Activated CD4-positive, alpha-beta T cell treated with anti-CD3 and anti-CD28 coated beads, Interleukin-2, Interleukin-4, amounts not matched to agents 100 ng/mL and 50 ng/mL, durations not matched to agents 16 hours and 8 hours (primary cell): ENCODE data around the gene AOPEP.
A peak's percentile ranks its signal among the peaks of the same experiment; 100 is the strongest.
"Not testable (repeated sequence)": the region's sequence is repeated elsewhere in the genome, so short reads cannot be mapped to it uniquely, and the experiment has no call there.

ENCODE experiments used
- DNase-seq: peaks from one replicate; pipeline ENCODE4 v3.0.0-alpha.2; 2020; ENCODE audit warnings: low spot score

AOPEP gene

DNA sequence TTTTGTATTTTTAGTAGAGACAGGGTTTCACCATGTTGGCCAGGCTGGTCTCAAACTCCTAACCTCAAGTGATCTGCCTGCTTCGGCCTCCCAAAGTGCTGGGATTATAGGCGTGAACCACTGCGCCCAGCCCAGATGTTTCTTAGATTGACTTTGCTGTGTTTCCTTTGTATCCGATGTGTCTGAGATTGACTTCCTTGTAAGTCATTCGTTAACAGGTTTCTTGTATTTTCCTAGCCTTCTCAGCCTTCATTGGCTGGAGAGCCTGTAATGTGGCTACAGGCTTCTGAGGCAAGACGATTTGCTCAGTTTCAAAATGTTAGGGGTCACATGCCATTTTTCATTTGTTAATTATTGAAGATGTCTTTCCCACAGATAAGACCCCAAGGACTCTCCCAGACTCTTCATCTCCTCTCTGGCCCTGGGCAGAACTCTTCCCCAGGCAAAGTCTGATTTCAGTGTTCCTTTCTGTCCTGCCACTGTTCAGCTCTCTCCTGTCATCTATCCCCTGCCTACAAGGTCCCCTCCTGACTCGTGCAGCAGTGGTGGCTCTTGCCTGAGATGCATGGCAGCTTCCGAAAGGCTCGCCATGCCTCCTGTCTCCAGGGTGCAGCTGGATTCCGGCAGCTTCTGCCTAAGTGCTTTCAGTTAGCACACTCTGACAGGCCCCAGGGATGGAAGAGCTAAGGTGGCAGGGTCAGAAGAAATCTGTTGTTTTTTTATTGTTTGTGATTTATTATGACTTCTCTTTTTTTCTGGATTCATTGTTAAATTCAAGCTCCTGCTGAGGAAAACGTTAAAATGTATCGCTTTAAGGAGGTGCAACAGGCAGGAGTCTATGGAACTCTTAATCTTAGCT lies 206.4 kb downstream of the AOPEP start:
- no peak for DNase-seq

DNA sequence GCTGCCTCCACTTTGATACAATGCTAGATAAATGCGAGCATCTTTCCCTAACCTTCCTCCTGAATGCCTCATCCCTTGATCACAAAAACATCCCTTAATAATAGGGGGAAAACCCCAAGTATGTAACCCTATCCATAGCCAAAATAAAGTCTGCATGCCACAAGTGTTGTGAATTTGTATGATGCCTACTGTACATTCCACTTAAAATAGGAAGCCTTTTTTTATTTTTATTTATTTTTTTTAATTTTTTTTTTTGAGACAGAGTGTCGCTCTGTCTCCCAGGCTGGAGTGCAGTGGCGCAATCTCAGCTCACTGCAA lies 207.0 kb downstream of the AOPEP start:
- DNase-seq: no peak

DNA sequence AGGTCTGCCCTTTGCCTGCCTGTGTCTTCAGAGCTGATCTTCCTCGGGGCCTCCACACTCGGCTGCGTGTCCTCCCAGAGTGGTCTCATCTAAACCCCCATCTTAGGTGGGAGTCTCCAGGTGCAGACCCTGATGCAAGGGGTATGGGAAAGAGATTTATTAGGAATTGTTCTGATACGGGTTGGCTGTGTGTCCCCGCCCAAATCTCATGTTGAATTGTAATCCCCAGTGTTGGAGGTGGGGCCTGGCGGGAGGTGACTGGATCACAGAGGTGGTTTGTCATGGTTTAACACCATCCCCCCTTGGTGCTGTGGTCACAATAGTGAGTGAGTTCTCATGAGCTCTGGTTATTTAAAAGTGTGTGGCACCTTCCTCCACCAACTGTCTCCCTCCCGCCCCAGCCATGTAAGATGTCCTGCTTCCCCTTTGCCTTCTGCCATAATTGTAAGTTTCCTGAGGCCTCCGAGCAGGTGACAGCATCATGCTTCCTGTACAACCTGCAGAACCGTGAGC lies 208.4 kb downstream of the AOPEP start:
- no peak for DNase-seq

DNA sequence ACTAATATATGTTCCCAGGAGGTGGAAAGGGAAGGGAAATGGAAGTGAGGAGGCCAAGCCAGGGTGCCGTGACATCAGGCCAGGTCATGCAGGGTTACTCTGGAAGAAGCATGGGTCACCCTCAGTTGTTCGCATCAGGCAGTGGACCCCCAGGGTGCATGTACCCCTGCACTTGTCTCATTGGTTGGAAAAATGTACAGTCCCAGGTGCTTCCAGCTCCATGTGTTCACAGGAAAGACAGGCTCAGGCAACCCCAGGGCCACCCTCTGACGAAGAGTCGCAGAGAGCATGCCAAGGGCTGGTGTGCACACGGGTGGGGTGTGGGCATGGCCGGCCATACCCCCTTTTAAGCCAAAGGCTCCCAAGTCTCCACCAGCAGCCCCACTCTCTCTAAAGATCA lies 208.9 kb downstream of the AOPEP start:
- no peak for DNase-seq

DNA sequence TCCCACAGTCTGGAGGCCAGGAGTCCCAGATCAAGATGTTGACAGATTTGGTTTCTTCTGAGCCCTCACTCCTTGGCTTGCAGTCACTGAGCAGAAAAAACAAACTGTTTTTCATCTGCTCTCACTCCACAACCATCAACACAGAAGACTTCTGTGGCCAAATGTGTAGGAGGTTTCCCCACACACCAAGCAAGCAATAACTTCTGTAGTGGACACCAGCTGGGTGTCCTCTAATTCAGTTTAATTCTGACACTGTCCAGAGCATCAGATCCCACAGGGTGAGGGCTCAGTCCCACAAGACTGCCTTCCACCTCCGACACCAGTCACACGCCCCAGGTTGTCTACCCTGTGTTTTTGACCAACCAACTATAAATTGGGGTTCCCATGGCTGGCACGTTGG lies 209.9 kb downstream of the AOPEP start:
- no peak for DNase-seq

DNA sequence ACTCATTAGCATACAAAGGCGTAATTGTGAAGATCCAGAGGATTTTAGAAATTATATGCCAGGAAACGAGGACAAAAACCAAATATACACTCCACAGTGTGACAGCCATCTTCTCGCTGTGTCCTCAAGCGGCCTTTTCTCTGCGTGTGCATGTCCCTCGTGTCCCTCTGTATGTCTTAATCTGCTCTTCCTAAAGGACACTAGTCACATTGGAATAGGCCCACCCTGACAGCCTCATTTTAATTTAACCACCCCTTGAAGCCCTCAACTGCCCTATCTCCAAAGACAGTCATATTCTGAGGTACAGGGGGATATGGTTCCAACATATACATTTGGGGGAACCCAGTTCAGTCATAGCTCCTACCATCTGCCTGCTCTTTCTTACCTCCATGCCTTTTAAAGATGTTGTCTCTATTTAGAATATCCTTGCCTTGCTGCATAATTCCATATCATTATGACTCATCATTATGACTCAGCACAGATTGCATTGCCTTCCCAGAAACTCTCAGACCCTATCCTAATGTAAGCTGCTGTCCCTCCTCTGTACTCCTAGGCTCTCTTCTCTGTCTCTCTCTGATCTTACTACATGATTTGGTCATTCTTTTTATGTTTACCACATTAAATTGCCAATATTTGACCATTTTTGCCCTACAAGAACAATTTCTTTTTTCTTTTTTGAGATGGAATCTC lies 210.9 kb downstream of the AOPEP start:
- no peak for DNase-seq

DNA sequence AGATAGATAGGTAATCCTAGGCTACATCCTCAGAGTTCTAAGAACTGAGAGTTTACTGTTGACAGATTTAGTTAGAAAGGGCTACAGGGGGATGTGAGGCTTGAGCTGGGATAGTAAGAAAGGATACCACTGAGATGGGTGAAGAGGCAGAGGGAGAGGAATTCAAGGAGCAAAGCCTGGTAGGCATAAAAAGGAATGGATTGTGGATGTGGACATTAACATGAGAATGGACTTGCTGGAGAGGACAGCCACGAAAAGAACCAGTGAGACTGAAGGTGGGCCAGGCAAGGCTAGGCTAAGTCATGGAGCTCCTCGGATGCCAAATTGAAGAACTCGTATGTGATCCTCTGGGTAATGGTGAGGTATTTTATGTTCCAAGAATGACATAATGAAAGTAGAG lies 211.9 kb downstream of the AOPEP start:
- no peak for DNase-seq

DNA sequence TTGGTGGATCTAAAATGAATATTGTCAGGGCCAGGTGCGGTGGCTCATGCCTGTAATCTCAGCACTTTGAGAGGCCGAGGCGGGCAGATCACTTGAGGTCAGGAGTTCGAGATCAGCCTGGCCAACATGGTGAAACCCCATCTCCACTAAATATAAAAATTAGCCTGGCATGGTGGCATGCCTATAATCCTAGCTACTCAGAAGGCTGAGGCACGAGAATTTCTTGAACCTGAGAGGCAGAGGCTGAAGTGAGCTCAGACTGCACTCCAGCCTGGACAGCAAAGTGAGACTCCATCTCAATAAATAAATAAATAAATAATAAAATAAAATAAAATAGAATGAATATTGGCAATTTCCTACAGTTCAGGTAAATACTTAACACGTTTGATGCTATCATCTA lies 213.8 kb downstream of the AOPEP start:
- DNase-seq: not testable (repeated sequence)

DNA sequence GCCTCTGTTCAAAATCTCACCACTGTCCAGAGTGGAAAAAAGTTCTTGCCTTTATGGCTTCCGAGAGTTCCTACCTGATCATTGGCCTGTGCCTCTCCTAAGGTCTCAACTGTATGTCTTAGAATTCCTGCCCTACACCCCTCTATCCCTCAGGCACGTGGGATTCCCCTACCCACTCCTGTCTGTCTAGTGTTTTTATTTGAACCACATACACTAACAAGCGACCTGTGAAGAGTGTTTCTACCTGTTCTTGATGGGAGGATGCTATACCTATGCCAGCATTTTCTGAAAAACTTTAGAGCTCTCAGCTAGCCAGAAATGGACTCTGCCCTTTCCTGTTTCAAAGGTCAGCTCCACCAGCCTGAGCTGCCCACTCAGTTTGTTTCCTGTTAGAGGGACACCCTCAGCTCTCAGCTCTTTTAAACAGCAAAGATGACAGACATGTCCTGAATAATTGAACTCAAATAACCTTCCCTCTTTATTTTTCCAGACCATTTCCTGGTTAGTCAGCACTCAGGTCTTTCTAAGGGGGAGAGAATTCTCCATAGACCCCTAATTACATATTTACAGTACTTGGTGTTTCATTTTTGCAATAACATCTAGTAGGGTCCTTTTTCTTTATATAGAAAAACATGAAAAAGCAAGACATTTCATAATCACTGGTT lies 214.8 kb downstream of the AOPEP start:
- DNase-seq: no peak

DNA sequence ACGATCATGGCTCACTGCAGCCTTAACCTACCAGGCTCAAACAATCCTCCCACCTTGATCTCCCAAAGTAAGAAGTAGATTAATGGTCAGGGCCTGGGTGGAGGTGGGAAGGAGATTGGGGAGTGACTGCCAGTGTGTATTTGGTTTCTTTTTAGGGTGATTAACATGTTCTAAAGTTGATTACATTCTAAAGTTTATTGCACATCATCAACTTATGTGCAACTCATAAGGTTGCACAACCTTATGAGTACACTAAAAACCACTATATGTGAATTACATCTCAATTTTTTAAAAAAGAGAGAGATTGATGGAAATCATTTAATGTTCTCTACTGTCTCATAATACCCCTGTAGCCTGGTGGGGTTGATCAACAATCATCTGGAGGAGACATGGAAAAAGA lies 218.1 kb downstream of the AOPEP start:
- no peak for DNase-seq

DNA sequence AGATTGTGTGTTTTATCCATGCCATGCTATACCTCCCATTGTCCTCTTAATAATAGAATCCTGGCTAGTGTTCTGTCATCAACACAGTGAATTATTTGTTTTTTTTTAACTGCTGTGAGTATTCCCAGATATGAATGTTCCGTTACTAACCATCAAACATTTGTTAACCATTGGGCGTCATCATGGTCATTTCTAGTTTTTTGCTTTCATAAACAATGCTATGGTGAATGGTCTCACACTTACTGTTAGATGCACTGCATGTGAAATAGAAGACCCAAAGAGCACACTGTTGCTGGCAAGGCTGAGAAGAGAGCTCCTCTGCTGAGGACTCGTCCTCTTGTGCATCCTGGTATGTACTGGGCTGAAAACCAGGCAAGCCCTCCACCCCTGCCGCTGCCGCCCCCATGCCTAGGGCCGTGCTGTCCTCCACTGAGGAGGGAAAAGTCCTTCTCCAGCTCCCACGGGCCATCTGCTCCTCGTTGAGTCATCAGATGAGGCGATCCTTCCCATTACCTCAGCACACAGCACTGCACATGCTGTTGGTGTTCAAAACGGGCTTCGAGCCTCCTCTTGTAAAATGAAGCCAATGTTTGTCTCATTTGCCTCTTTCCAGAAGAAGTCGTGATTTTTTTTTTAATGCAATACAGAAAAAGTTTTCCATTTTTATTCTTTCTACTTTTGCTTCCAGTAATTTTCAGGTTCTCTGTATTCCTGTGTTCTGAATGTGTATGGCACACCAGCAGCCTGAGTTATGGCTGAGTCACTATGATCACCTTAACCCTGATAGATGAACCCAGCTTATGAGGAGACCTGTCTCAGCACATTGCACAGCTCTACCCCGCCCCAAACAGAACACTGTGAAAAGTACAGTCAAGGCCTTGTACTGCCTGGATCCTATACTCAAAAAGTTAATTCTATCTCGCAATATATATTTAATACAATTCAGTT lies 219.0 kb downstream of the AOPEP start:
- DNase-seq: no peak

DNA sequence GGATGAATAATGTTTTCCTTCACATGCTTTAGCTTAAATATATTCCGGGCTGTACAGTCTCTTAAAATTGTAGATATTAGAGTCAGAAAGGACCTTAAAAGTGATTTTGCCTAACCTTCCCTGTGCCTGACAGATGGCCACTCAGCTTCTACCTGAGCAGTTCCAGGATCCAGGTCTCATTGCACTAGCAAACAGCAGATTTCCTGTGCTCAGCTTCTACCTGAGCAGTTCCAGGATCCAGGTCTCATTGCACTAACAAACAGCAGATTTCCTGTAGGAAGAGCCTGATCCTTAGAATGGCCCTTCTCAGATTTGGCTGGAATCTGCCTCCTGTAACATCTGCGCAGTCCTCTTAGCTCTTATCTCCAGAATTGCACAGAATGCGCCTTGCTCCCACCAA lies 219.8 kb downstream of the AOPEP start:
- DNase-seq: no peak

DNA sequence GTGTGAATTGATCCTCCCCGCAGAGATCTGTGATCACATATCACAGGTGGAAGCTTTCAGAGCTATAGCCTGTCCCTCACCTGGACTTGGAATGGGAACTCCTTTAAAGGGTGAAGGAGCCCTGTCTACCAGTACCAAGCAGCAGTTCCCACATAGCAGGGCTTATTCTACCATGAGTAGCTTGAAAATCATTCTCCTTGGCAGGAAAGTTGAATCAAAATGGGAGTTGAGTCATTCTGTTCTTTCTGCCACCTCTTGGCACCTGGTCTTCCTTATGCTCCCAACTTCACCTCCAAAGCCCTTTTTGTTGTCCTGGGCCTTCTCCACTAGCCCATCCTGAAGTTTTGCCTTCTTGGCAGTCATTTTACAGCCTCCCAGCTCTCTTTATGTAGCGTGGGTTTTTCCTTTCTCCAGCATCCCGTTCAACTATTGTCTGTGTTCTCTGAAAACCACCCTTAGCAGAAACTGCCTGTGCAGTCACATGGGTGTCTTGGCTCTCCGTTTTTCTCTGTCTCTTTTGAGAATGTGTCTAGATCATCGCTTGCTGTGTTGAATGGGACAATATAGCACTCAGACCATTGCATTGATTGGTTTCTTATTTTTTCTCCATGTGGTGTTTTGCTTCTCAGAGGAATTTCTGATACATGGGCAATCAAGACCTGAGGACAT lies 222.2 kb downstream of the AOPEP start:
- no peak for DNase-seq

DNA sequence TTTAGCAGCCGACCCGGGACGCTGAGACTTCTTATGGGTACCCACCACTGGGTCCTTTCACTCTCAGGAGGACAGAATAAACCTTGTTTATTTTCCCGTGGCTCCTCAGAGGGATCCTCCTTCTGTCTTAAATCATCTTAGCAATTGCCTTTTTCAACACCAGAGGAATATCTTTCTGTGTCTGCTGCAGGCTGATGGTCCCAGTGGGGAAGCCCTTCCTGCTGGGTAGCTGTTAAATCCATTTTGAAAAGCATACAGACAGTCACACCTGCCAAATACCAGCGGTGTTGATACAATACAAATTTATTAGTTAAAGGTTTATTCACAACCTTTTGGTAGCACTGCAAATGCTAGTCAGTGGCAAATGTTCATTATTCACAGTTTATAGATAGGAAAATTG lies 222.9 kb downstream of the AOPEP start:
- no peak for DNase-seq

DNA sequence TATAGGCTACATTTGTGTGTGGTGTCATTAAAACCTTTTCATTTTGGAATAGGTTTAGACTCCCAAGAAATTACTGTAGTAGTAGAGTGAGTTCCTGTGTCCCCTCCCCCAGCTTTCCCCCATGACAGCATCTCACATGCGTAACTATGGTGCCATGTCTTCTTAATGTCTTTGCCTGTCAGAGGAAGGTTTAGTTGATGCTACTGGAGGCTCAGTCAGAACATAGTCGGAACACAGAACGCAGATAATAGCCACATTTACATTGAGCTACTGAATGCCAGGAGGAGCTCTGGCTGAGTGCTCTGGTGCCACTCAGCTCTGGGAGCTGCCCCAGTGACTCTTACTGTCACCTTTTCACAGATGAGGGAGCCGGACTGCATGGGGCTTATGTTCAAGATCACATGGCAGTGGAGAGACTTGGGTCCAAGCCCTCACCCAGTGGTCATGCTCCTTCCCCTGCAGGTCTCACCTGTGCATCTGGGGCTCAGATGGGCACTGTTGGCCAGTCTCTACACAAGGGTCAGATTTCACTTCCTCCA lies 223.6 kb downstream of the AOPEP start:
- no peak for DNase-seq

DNA sequence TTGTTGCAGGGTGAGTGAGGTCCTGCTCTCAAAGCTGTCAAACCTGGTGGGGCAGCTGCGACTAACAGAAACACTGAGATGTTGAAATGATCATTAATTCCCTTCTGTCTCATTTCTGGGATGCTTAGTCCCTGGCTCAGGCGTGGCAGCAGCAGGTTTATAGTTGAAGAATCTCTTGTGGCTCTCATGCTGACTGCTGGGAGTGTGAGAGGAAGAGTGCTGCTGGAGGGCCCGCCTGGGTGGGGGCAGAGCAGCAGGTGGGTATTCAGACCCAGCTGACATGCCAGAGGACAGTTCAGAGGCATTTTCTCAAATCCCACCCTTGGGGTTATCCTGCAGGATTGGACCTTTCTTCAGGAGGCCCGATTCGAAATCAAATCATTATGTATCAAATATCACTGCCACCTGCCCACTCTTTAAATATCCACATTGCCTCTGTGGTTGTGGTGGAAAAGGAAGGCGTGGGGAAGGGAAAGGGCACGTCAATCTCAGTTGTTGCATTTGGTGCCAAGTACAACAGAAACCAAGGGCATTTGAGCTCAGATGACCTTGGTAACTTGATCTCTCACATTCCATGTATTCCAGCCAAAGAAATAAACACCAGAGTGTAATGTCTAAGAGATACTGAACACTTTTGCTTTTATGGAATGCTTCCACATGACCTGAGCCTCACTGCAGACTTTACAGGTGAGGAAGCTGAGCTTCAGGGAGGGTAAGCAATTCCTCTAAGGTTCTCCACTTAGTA lies 224.3 kb downstream of the AOPEP start:
- DNase-seq: no peak

DNA sequence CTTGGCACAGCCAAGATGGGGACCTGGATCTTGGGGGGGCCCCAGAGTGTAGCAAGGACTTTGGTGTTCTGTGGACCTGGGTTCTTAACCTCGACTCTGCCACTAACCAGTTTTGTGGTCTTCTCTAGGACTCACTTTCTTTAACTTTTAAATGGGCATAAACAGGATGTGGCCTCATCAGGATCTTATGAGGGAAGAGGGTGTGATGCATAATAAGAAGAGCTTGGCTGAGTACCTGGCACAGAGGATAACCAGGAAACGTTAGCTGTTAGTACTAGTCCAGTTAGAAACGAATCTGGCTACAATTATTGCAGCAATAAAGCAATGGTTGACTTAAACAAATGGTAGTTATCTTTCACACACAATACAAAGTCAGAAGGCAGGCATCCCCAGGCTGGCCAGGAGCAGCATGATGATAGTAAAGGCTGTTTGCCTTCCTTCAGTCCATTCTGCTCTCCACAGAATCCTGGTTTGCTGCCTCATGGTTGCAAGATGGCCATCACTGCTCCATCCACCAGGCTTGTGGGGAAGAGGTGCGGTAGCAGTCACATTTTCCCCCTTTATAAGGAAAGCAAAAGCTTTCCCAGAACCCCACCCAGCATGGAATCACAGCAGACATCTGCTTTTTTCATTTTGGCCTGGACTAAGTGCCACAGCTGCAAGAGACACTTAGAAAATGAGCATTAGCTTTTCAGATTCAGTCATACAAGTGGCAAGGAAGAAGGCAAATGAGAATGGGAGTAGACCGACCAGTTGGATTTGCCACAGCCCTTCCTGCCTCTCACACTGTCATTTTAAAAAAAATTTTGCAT lies 225.0 kb downstream of the AOPEP start:
- peak; percentile 32 for DNase-seq

DNA sequence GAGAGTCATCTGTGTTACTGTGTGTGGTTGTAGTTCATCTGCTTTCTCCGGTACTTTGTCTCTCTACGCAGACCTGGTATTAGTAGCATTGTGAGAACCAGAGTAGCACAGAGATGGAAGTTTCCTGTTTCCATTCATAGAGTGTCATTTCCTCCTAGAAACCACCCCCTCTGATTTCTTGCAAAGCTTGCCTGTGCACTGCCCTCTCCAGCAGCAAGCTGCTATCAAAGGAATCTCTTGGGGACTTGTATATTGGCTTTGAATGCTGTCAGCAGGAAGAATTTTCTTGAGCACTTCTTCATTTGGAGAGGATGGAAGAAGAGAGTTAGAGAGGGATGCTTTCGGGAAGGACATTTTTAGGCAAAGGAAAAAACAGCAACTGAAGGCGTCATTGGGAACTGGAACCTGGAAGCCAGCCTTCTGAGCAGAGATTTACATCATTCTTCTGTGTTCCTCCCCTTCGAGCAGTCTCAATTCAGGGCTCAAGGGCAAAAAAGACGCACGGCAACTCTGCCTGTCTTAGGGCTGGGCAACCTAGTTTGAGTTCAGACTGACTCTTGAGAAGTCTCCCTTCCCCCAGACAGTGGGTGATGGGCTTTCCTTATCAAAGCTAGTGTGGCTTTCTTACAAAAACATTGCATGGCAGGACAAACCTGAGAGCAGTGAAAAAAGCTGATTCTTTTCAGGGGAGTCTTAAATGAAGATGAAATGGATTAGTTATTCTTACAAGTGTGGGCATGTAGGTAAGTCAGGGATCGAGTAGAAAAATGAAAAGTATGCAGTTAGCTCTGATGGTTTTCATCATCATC lies 226.3 kb downstream of the AOPEP start:
- peak; percentile 61 for DNase-seq

DNA sequence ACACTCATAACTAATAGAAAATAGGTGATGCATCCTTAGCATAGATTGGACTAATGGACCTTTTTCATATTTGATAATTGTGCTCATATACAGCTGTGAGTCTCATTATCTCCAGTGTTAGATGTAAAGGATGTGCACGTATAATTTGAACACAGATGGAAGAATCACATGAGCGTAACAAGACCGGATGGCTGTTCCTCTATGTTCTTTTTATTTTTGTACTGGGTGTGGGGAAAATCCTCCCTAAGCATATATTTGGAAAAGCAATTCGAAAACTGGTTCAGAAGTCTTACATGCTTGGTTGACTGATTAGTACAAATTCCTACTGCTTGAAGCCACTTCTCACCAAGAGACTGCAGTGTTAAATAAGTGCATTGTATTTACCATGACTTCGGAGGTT lies 230.2 kb downstream of the AOPEP start:
- no peak for DNase-seq
